Ureter (tissue), 1 donor: ENCODE data around the gene CFAP61. TPM values are rescaled to one million over a fixed set of nuclear protein-coding genes. Genes with fewer than 3 reads are reported as not detected.
"Not testable (repeated sequence)": the region's sequence is repeated elsewhere in the genome, so short reads cannot be mapped to it uniquely, and the experiment has no call there.

Experiments
- DNase-seq: peaks from one replicate; pipeline ENCODE4 v3.0.0-alpha.2; 2020; ENCODE audit warnings: low spot score
- total RNA-seq: library from RNA; stranded (reverse); gene quantifications from one replicate; pipeline ENCODE4 v1.2.4, GENCODE V29; 2023
- donor health status: DM: yes; HTN: yes; CAD: no.

The CFAP61 gene
- total RNA-seq, 1 donor from 2014 or later: 0.39 TPM

- no peak for DNase-seq
Observed at GRCh38 chr20:20322912-20323311, 270.6 kb downstream of the CFAP61 start.

- no peak for DNase-seq
Observed at GRCh38 chr20:20327746-20328145, 275.4 kb downstream of the CFAP61 start.

GRCh38 chr20:20329564-20329963, 277.2 kb downstream of the CFAP61 start:
- DNase-seq: no peak

- DNase-seq: no peak
Observed at GRCh38 chr20:20331156-20331555, 278.8 kb downstream of the CFAP61 start.

GRCh38 chr20:20331817-20332216, 279.5 kb downstream of the CFAP61 start:
- no peak for DNase-seq

GRCh38 chr20:20333866-20334265, 281.5 kb downstream of the CFAP61 start:
- DNase-seq: no peak

GRCh38 chr20:20334489-20334888, 282.2 kb downstream of the CFAP61 start:
- no peak for DNase-seq

- no peak for DNase-seq
Observed at GRCh38 chr20:20338133-20338730, 285.9 kb downstream of the CFAP61 start.

- DNase-seq: no peak
Observed at GRCh38 chr20:20340443-20340842, 288.1 kb downstream of the CFAP61 start.

GRCh38 chr20:20341371-20341770, 289.0 kb downstream of the CFAP61 start:
- no peak for DNase-seq

- no peak for DNase-seq
Observed at GRCh38 chr20:20342066-20342465, 289.7 kb downstream of the CFAP61 start.

GRCh38 chr20:20343932-20344331, 291.6 kb downstream of the CFAP61 start:
- DNase-seq: no peak

- DNase-seq: no peak
Observed at GRCh38 chr20:20344476-20344875, 292.1 kb downstream of the CFAP61 start.

- DNase-seq: no peak
Observed at GRCh38 chr20:20353576-20353975, 301.2 kb downstream of the CFAP61 start.

- DNase-seq: not testable (repeated sequence)
Observed at GRCh38 chr20:20355503-20355902, 303.2 kb downstream of the CFAP61 start.

GRCh38 chr20:20358801-20359200, 306.5 kb downstream of the CFAP61 start:
- DNase-seq: no peak

GRCh38 chr20:20359628-20360027, 307.3 kb downstream of the CFAP61 start:
- no peak for DNase-seq

- DNase-seq: no peak
Observed at GRCh38 chr20:20360464-20360863, 308.1 kb downstream of the CFAP61 start.

- no peak for DNase-seq
Observed at GRCh38 chr20:20362774-20363433, 310.6 kb downstream of the CFAP61 start.

- DNase-seq: no peak
Observed at GRCh38 chr20:20363434-20363798, 311.1 kb downstream of the CFAP61 start.

- DNase-seq: no peak
Observed at GRCh38 chr20:20363799-20364592, 311.7 kb downstream of the CFAP61 start.

GRCh38 chr20:20364593-20365479, 312.5 kb downstream of the CFAP61 start:
- no peak for DNase-seq
